BJ (cell line): Measurements from ENCODE around the gene CEP112. TPM values are rescaled to one million over a fixed set of nuclear protein-coding genes. Genes with fewer than 3 reads are reported as not detected.

Experiments
- CTCF ChIA-PET: fragments of 350-600 bp; formaldehyde crosslinking; extraction: SDS; loops from one replicate; lab custom pipeline; 2021; ENCODE audit warnings: antibody characterized with exemption, inconsistent platforms; lab: Yijun Ruan, JAX
- POLR2A ChIA-PET: fragments of 300-600 bp; sonication (Branson Sonifier 250); formaldehyde crosslinking; extraction: SDS; loops from one replicate; lab custom pipeline; 2021; ENCODE audit warnings: antibody characterized with exemption; lab: Charles Lee
- DNase-seq: peaks from one replicate; pipeline ENCODE4 v3.0.0-alpha.2; 2011; ENCODE audit warnings: low read depth
- H3K27me3 ChIP-seq: 2 replicates; pipeline ENCODE4 v1.6.0; 2011; ENCODE audit warnings: low read length; ENCODE audit not compliant: control insufficient read depth, insufficient read depth
- H3K36me3 ChIP-seq: 2 replicates; pipeline ENCODE4 v1.5.1; 2011; ENCODE audit warnings: low read length; ENCODE audit not compliant: control insufficient read depth, insufficient read depth
- H3K4me3 ChIP-seq: 2 replicates; pipeline ENCODE4 v1.5.1; 2011; ENCODE audit warnings: low read depth, mild to moderate bottlenecking, control low read depth, low read length
- polyA plus RNA-seq: library from polyadenylated mRNA; depleted of rRNA; stranded (reverse); fragments of >200 nt; gene quantifications from 2 replicates; pipeline ENCODE4 v1.2.3, GENCODE V29; 2011
- TF ChIP-seq, protein P1 (sequence below): IDR thresholded peaks from 2 replicates; pipeline ENCODE4 v1.5.1; 2011; ENCODE audit warnings: low read depth, mild to moderate bottlenecking, control low read depth, inconsistent platforms, low read length, moderate library complexity; ENCODE audit not compliant: insufficient read depth

CEP112 gene
- polyA plus RNA-seq, 1 experiment, result 3.3 TPM

DNA sequence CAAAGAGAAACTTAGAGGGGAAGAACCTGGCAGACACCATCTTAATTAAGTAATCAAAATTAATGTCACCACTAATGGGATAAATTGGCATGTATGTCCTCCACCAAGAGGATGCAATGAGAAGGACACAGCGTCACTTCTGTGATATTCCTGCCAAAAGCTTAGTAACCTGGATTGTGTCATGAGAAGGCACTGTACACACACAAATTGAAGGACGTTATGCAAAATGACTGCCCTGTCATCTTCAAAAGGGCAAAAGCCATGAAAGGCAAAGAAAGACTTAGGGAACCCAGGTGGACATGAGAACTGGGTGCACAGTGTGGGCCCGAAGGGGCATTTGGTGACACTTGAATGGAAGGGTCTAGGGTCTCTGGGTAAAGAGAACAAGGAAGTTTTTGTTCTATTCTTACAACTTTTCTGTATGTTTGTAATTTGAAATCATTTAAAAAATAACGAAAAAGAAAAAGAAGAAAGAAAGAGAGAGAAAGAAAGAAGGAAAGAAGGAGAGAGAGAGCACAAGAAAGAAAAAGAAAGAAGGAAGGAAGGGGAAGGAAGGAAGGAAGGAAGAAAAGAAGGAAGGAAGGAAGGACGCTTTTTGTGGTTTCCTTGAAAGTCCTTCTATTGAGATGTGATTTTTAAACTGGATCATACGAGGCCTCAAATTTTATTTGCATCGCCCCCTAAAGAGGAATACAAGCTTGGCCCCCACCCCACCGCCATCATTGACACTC is 41.3 kb upstream of the CEP112 start:
- H3K4me3 ChIP-seq, result no peak overlapping the region
- POLR2A ChIA-PET, result no interaction called here
- DNase-seq, result no peak
- H3K36me3 ChIP-seq, result no peaks in the 10 kb centered on the region
- CTCF ChIA-PET, result interaction anchor here (0.6 kb wide), 1 partner anchor 105 kb away, joined by 3 read pairs; no protein-coding TSS in a partner anchor
- peaks cover 2% of the 10 kb centered on the region; the same call in 1 of the 2 replicates for H3K27me3 ChIP-seq
- TF ChIP-seq, protein P1, sequence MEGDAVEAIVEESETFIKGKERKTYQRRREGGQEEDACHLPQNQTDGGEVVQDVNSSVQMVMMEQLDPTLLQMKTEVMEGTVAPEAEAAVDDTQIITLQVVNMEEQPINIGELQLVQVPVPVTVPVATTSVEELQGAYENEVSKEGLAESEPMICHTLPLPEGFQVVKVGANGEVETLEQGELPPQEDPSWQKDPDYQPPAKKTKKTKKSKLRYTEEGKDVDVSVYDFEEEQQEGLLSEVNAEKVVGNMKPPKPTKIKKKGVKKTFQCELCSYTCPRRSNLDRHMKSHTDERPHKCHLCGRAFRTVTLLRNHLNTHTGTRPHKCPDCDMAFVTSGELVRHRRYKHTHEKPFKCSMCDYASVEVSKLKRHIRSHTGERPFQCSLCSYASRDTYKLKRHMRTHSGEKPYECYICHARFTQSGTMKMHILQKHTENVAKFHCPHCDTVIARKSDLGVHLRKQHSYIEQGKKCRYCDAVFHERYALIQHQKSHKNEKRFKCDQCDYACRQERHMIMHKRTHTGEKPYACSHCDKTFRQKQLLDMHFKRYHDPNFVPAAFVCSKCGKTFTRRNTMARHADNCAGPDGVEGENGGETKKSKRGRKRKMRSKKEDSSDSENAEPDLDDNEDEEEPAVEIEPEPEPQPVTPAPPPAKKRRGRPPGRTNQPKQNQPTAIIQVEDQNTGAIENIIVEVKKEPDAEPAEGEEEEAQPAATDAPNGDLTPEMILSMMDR, result no peak

DNA sequence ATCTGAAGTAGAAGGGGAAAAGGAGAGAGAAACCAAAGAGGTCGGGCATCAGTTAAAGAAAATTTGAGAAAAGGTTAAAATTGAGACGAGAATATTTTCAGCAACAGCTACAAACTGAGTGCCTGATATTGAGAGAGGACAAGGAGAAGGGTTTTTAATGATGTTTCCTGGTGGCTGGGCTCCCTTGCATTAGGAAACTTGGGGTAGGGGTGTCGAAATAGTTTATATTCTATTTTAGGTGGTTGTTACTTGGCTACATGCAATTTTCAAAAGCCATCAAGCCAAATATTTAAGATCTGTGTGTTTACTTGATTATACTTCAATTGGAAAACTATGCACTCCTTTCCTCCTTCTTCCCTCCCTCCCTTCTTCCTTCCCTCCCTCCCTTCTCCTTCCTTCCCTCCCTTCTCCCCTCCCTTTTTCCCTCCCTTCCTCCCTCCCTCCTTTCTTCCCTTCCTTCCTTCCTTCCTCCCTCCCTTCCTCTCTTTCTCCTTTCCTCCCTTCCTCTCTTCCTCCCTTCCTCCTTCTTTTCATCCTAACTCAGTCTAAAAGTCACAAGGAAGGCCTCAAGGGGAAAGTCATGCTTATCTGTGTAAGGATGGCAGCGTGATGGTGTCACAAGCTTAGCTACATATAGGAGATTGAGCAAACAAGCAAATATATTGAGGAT is 39.1 kb upstream of the CEP112 start:
- Histone ChIP-seq H3K36me3 (no peaks in the 10 kb centered on the region), H3K27me3 (peaks cover 2% of the 10 kb centered on the region; the same call in 1 of the 2 replicates), H3K4me3 (no peak overlapping the region)
- TF ChIP-seq, protein P1, result no peak
- ChIA-PET POLR2A (no interaction called here), CTCF (no interaction called here)
- no peak for DNase-seq

DNA sequence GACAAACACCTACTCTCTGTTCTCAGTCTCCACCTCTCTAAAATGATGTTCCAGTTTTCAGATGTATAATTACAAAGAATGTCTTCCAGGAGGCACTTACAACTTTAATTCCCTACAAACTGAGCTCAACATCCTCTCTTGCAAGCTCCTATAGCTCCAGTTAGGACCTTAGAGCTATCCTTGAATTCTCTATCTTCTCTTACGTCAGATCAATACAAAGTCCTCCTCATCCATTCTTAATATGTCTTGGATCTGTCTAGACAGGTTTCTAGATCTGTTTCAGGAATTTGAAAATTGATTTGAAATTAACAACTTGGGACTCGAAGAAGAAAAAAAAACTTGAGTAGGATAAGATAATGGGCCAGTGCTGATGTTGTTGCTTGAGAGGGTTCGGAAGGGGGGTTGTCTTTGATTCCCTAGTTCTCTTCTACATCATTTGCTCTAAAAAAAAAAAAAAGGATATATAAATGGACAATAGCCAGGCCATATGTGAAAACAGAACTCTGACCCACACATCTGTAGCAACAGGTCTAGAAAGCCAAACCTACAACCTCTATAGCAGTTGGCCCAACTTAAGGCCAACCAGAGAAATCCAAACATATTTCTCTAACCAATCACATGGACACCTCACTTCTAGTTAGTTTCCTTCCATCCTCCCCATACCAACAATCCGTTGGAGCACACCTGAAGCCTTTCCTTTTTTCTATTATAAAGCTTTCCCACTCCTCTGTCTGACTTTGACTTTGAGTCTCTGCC is 38.0 kb upstream of the CEP112 start:
- ChIA-PET CTCF (interaction anchor here (0.6 kb wide), 1 partner anchor 11 kb away, joined by 3 read pairs; no protein-coding TSS in a partner anchor), POLR2A (no interaction called here)
- TF ChIP-seq, protein P1, result no peak
- no peak for DNase-seq
- peaks cover 2% of the 10 kb centered on the region; the same call in 1 of the 2 replicates for H3K27me3 ChIP-seq
- no peaks in the 10 kb centered on the region for H3K36me3 ChIP-seq
- no peak overlapping the region for H3K4me3 ChIP-seq

DNA sequence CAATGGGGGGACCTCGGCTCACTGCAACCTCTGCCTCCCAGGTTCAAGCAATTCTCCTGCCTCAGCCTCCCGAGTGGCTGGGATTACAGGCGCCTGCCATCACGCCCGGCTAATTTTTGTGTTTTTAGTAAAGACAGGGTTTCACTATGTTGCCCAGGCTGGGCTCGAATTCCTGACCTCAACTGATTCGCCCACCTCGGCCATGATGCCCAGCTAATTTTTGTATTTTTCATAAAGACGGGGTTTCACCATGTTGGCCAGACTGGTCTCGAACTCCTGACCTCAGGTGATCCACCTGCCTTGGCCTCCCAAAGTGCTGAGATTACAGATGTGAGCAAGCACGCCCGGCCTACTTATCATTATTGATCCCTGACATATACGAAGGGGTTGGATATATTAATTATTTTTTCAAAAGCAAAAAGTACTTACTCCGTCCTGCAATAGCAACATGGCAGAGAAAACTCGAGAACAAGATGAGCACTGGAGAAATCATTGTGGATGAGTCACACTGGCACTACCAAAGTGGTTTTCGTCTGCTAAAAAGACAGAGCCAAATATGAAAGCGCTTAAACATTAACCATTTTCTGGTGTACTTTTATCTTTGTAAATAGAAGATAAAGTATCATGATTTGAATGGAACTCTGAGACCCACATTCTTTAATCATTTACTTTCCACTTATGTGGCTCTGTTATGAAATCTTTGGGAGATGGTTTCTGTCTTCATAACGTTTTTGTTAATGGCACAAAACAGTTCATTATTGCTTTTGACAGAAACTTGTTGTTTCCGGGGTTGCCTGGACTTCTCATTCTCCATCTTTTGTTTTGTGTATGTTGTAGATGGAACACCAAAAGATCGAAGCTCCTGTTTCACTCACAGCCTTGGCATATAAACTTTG is 37.2 kb upstream of the CEP112 start, which contains the start of gene APOH:
Gene APOH, minus strand, starts transcription at position 529 of the 896 bp plus-strand sequence. Its CDS starts 36 bp downstream, at position 493.
- ChIA-PET CTCF (no interaction called here), POLR2A (no interaction called here)
- Histone ChIP-seq H3K4me3 (no peak within 1 kb of the TSS), H3K27me3 (peaks cover 2% of the 10 kb centered on the region; the same call in 1 of the 2 replicates), H3K36me3 (no peaks in the 10 kb centered on the region)
- TF ChIP-seq, protein P1, result no peak
- DNase-seq, result no peak
